ENCODE data around the gene ITFG1. TPM values are rescaled to one million over a fixed set of nuclear protein-coding genes. Genes with fewer than 3 reads are reported as not detected.

The ITFG1 gene
- total and polyA plus RNA-seq, 9 of the 15 experiments (the other 6 are each of a cell fraction or from before 2014, with no cell fraction given): 17.1 to 83.5 (median 35.8) TPM

GRCh38 chr16:47470810-47471209, 9.9 kb upstream of the ITFG1 start (continued):
- TF ChIP-seq ZNF408 (CRISPR knock-in tag; IDR thresholded peaks at IDR 0.05; ENCODE audit: low read depth) (no peak), LARP7 (IDR thresholded peaks at IDR 0.05) (no peak), RNF219 (CRISPR knock-in tag; IDR thresholded peaks at IDR 0.05) (no peak)

- no peak overlapping the region for H3K9ac ChIP-seq (ENCODE audit: insufficient read depth in 1 of 2, low read depth in 2 of 2, low read length in 2 of 2)
- WGBS (ENCODE audit: insufficient coverage, low coverage, missing lambda C conversion rate): 94% methylated on average over 7 of the region's 7 CpGs
- H3K4me2 ChIP-seq (ENCODE audit: insufficient read depth, low read length): no peak overlapping the region
- no peak for FAIRE-seq
- H2AFZ ChIP-seq (ENCODE audit: low read depth, low read length): no peak overlapping the region
- intact Hi-C loops (cut with micrococcal nuclease) (no loop called here), in situ Hi-C loops (cut with MboI) (no loop called here)
- ChIA-PET POLR2A (no interaction called here), CTCF (ENCODE audit: low intra/inter-chr PET ratio) (no interaction called here)
- H3K9me3 ChIP-seq (replicated peaks; ENCODE audit: control insufficient read depth, insufficient read depth, low read depth, low read length): no peaks in the 10 kb centered on the region
- DNase-seq (ENCODE audit: extremely low read depth in 1 of 4, low spot score in 3 of 4): no peak
- H3K4me1 ChIP-seq (replicated peaks in 1 of 2; ENCODE audit: control insufficient read depth in 2 of 2, insufficient read depth in 2 of 2, low read length in 2 of 2): peaks cover 0 to 28% of the 10 kb centered on the region in 2 experiments; a peak in 4 of 5 replicates
- peaks cover 35% of the 10 kb centered on the region; the same call in 1 of the 3 replicates for H3K36me3 ChIP-seq (ENCODE audit: control insufficient read depth, insufficient read depth, low read length)
- peaks cover 98% of the 10 kb centered on the region for H3K79me2 ChIP-seq (ENCODE audit: control insufficient read depth, insufficient read depth, low read length)
- no peaks in the 10 kb centered on the region for H3K9me1 ChIP-seq (ENCODE audit: control insufficient read depth, insufficient read depth, low read length)
- no peak overlapping the region for H3K27ac ChIP-seq (ENCODE audit: extremely low read depth, low read depth, low read length)
- no peaks in the 10 kb centered on the region for H3K27me3 ChIP-seq (ENCODE audit: control insufficient read depth in 2 of 2, insufficient read depth in 2 of 2, low read length in 2 of 2)
- no TSS peak for BruUV-seq (replicated peaks)
- no peak for ATAC-seq
- H4K20me1 ChIP-seq (replicated peaks; ENCODE audit: control insufficient read depth, insufficient read depth, low read length): no peaks in the 10 kb centered on the region
- H3K4me3 ChIP-seq: no peak overlapping the region
- TF ChIP-seq E2F8 (IDR thresholded peaks at IDR 0.05; ENCODE audit: low read depth, partially characterized antibody) (no peak), SMARCB1 (IDR thresholded peaks at IDR 0.05; ENCODE audit: insufficient read length, low read depth) (no peak), GABPB2 (CRISPR knock-in tag; conservative IDR thresholded peaks at IDR 0.05) (no peak), ILK (tag; IDR thresholded peaks at IDR 0.05; ENCODE audit: borderline replicate concordance, low read depth) (no peak), ARID1B (IDR thresholded peaks at IDR 0.05) (no peak)
- TF ChIP-seq, protein P1, sequence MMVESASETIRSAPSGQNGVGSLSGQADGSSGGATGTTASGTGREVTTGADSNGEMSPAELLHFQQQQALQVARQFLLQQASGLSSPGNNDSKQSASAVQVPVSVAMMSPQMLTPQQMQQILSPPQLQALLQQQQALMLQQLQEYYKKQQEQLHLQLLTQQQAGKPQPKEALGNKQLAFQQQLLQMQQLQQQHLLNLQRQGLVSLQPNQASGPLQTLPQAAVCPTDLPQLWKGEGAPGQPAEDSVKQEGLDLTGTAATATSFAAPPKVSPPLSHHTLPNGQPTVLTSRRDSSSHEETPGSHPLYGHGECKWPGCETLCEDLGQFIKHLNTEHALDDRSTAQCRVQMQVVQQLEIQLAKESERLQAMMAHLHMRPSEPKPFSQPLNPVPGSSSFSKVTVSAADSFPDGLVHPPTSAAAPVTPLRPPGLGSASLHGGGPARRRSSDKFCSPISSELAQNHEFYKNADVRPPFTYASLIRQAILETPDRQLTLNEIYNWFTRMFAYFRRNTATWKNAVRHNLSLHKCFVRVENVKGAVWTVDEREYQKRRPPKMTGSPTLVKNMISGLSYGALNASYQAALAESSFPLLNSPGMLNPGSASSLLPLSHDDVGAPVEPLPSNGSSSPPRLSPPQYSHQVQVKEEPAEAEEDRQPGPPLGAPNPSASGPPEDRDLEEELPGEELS (CRISPR knock-in tag; IDR thresholded peaks at IDR 0.05; ENCODE audit: borderline replicate concordance): no peak
- TF ChIP-seq, protein P2, sequence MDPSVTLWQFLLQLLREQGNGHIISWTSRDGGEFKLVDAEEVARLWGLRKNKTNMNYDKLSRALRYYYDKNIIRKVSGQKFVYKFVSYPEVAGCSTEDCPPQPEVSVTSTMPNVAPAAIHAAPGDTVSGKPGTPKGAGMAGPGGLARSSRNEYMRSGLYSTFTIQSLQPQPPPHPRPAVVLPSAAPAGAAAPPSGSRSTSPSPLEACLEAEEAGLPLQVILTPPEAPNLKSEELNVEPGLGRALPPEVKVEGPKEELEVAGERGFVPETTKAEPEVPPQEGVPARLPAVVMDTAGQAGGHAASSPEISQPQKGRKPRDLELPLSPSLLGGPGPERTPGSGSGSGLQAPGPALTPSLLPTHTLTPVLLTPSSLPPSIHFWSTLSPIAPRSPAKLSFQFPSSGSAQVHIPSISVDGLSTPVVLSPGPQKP (CRISPR knock-in tag; IDR thresholded peaks at IDR 0.05): no peak
These were observed 9.3 kb upstream of the ITFG1 start for GRCh38 chr16:47470211-47470610.
